HEK293 (cell line): ENCODE results near the gene CTTN.

Experiments used
- GFI1B ChIP-seq: fragments of 450-650 bp; formaldehyde crosslinking; IDR thresholded peaks from 2 replicates; pipeline ENCODE4 v1.5.1; 2016; ENCODE audit warnings: missing biosample characterization, missing genetic modification characterization
- KLF7 ChIP-seq: fragments of 450-650 bp; formaldehyde crosslinking; IDR thresholded peaks from 2 replicates; pipeline ENCODE4 v1.5.1; 2016; ENCODE audit warnings: missing biosample characterization, missing genetic modification characterization, borderline replicate concordance
- WT1 ChIP-seq: fragments of 450-650 bp; formaldehyde crosslinking; IDR thresholded peaks from 2 replicates; pipeline ENCODE4 v1.5.1; 2016; ENCODE audit warnings: missing biosample characterization, missing genetic modification characterization
- YY2 ChIP-seq: fragments of 450-650 bp; formaldehyde crosslinking; IDR thresholded peaks from 2 replicates; pipeline ENCODE4 v1.5.1; 2016; ENCODE audit warnings: missing biosample characterization, missing genetic modification characterization
- ZFHX2 ChIP-seq: fragments of 450-650 bp; formaldehyde crosslinking; conservative IDR thresholded peaks from 2 replicates; pipeline ENCODE4 v1.5.1; 2016; ENCODE audit warnings: missing biosample characterization, missing genetic modification characterization
- ZNF155 ChIP-seq: fragments of 450-650 bp; formaldehyde crosslinking; IDR thresholded peaks from 2 replicates; pipeline ENCODE4 v1.5.1; 2016; ENCODE audit warnings: missing biosample characterization, missing genetic modification characterization
- ZNF184 ChIP-seq: fragments of 450-650 bp; IDR thresholded peaks from 2 replicates; pipeline ENCODE4 v1.5.1; 2018; ENCODE audit warnings: missing biosample characterization, mild to moderate bottlenecking, missing genetic modification characterization
- ZNF266 ChIP-seq: fragments of 450-650 bp; formaldehyde crosslinking; IDR thresholded peaks from 2 replicates; pipeline ENCODE4 v1.5.1; 2016; ENCODE audit warnings: missing biosample characterization, missing genetic modification characterization, low read depth
- ZNF311 ChIP-seq: fragments of 450-650 bp; formaldehyde crosslinking; IDR thresholded peaks from 2 replicates; pipeline ENCODE4 v1.5.1; 2017; ENCODE audit warnings: missing biosample characterization, missing genetic modification characterization, borderline replicate concordance
- ZNF350 ChIP-seq: fragments of 450-650 bp; formaldehyde crosslinking; IDR thresholded peaks from 2 replicates; pipeline ENCODE4 v1.5.0; 2017; ENCODE audit warnings: missing biosample characterization, mild to moderate bottlenecking, missing genetic modification characterization
- ZNF501 ChIP-seq: fragments of 450-650 bp; formaldehyde crosslinking; IDR thresholded peaks from 2 replicates; pipeline ENCODE4 v1.5.1; 2016; ENCODE audit warnings: missing biosample characterization, missing genetic modification characterization
- TF ChIP-seq, protein P1 (sequence below): fragments of 450-650 bp; formaldehyde crosslinking; IDR thresholded peaks from 2 replicates; pipeline ENCODE4 v1.5.1; 2016; ENCODE audit warnings: missing biosample characterization, missing genetic modification characterization
- TF ChIP-seq, protein P2 (sequence below): fragments of 450-650 bp; formaldehyde crosslinking; IDR thresholded peaks from 2 replicates; pipeline ENCODE4 v1.5.1; 2016; ENCODE audit warnings: missing biosample characterization, missing genetic modification characterization
- TF ChIP-seq, protein P3 (sequence below): fragments of 450-650 bp; formaldehyde crosslinking; IDR thresholded peaks from 2 replicates; pipeline ENCODE4 v1.5.1; 2016; ENCODE audit warnings: missing biosample characterization, missing genetic modification characterization

DNA sequence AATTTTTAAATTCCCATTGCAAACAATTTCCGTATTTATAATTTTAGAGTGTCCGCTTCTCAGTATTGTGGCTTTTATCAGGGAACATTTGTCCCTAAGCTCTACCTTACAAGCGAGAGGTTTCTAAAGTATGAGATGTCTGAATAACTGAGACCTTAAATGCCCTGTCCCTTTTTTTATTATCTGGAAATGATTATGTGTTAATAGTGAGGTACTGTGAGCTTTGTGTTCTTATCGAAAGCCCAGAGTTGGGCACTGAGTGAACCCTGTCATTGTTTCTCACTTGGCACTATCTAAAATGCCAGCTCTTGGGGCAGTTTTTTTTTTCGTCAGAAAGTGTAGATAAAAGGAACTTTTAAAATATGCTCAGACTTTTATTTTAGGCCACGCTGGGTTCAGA lies 9.5 kb downstream of the CTTN start:
- TF ChIP-seq ZNF184 (tag by site-specific recombination) (no peak), KLF7 (tag by site-specific recombination) (no peak), ZNF155 (tag by site-specific recombination) (no peak), ZNF311 (tag by site-specific recombination) (no peak), WT1 (tag by site-specific recombination) (no peak), ZNF266 (tag by site-specific recombination) (no peak), ZNF350 (tag by site-specific recombination) (no peak), ZFHX2 (tag by site-specific recombination) (no peak), GFI1B (tag by site-specific recombination) (no peak), ZNF501 (no peak), YY2 (tag by site-specific recombination) (no peak)
- TF ChIP-seq, protein P1, sequence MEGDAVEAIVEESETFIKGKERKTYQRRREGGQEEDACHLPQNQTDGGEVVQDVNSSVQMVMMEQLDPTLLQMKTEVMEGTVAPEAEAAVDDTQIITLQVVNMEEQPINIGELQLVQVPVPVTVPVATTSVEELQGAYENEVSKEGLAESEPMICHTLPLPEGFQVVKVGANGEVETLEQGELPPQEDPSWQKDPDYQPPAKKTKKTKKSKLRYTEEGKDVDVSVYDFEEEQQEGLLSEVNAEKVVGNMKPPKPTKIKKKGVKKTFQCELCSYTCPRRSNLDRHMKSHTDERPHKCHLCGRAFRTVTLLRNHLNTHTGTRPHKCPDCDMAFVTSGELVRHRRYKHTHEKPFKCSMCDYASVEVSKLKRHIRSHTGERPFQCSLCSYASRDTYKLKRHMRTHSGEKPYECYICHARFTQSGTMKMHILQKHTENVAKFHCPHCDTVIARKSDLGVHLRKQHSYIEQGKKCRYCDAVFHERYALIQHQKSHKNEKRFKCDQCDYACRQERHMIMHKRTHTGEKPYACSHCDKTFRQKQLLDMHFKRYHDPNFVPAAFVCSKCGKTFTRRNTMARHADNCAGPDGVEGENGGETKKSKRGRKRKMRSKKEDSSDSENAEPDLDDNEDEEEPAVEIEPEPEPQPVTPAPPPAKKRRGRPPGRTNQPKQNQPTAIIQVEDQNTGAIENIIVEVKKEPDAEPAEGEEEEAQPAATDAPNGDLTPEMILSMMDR (tag by site-specific recombination) = no peak
- TF ChIP-seq, protein P2, sequence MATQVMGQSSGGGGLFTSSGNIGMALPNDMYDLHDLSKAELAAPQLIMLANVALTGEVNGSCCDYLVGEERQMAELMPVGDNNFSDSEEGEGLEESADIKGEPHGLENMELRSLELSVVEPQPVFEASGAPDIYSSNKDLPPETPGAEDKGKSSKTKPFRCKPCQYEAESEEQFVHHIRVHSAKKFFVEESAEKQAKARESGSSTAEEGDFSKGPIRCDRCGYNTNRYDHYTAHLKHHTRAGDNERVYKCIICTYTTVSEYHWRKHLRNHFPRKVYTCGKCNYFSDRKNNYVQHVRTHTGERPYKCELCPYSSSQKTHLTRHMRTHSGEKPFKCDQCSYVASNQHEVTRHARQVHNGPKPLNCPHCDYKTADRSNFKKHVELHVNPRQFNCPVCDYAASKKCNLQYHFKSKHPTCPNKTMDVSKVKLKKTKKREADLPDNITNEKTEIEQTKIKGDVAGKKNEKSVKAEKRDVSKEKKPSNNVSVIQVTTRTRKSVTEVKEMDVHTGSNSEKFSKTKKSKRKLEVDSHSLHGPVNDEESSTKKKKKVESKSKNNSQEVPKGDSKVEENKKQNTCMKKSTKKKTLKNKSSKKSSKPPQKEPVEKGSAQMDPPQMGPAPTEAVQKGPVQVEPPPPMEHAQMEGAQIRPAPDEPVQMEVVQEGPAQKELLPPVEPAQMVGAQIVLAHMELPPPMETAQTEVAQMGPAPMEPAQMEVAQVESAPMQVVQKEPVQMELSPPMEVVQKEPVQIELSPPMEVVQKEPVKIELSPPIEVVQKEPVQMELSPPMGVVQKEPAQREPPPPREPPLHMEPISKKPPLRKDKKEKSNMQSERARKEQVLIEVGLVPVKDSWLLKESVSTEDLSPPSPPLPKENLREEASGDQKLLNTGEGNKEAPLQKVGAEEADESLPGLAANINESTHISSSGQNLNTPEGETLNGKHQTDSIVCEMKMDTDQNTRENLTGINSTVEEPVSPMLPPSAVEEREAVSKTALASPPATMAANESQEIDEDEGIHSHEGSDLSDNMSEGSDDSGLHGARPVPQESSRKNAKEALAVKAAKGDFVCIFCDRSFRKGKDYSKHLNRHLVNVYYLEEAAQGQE (tag by site-specific recombination) = no peak
- TF ChIP-seq, protein P3, sequence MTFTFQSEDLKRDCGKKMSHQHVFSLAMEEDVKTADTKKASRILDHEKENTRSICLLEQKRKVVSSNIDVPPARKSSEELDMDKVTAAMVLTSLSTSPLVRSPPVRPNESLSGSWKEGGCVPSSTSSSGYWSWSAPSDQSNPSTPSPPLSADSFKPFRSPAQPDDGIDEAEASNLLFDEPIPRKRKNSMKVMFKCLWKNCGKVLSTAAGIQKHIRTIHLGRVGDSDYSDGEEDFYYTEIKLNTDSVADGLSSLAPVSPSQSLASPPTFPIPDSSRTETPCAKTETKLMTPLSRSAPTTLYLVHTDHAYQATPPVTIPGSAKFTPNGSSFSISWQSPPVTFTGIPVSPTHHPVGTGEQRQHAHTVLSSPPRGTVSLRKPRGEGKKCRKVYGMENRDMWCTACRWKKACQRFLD (tag by site-specific recombination) = no peak
